PC-3 (cell line): ENCODE measurements around the gene FAM89B. TPM values are rescaled to one million over a fixed set of nuclear protein-coding genes. Genes with fewer than 3 reads are reported as not detected.

Experiments used
- ATAC-seq: fragments of 200-7000 bp; cut with Tn5 transposase; 2 replicates; pipeline ENCODE4 v1.9.1; 2020; ENCODE audit warnings: mild to moderate bottlenecking, moderate library complexity
- BruUV-seq: library from RNA; stranded (reverse); fragments of 400-500 nt; replicated peaks from 2 replicates; lab custom pipeline; 2021; lab: Mats Ljungman, UMichigan
- CTCF ChIA-PET: fragments of 300-600 bp; sonication (Branson Sonifier 250); formaldehyde crosslinking; loops from one replicate; lab custom pipeline; 2022; ENCODE audit warnings: antibody characterized with exemption; lab: Charles Lee
- POLR2A ChIA-PET: fragments of 300-600 bp; sonication (Branson Sonifier 250); formaldehyde crosslinking; loops from one replicate; lab custom pipeline; 2022; ENCODE audit warnings: antibody characterized with exemption; ENCODE audit not compliant: unreplicated experiment; lab: Charles Lee
- DNase-seq: peaks from one replicate; pipeline ENCODE4 v3.0.0-alpha.2; 2015
- H2AFZ ChIP-seq: fragments of 300-600 bp; sonication (generic); 2 replicates; pipeline ENCODE4 v1.6.0; 2016; ENCODE audit warnings: antibody characterized with exemption, low read length
- H3F3A ChIP-seq: fragments of 300-600 bp; sonication (generic); one replicate; pipeline ENCODE4 v1.6.0; 2017; ENCODE audit warnings: antibody characterized with exemption, low read length, control low read depth, mild to moderate bottlenecking; ENCODE audit not compliant: unreplicated experiment
- H3K27ac ChIP-seq: fragments of 300-600 bp; sonication (generic); 2 replicates; pipeline ENCODE4 v1.5.1; 2016; ENCODE audit warnings: mild to moderate bottlenecking, low read length
- H3K27me3 ChIP-seq: fragments of 300-600 bp; sonication (generic); 2 replicates; pipeline ENCODE4 v1.6.1; 2016; ENCODE audit warnings: low read length, mixed read lengths
- H3K36me3 ChIP-seq: fragments of 300-600 bp; sonication (generic); 2 replicates; pipeline ENCODE4 v1.6.1; 2016; ENCODE audit warnings: low read depth, mixed run types, low read length, mixed read lengths
- H3K4me1 ChIP-seq: fragments of 300-600 bp; sonication (generic); 2 replicates; pipeline ENCODE4 v1.5.1; 2016; ENCODE audit warnings: low read length; ENCODE audit not compliant: insufficient read depth
- H3K4me2 ChIP-seq: fragments of 300-600 bp; sonication (generic); 2 replicates; pipeline ENCODE4 v1.6.0; 2016; ENCODE audit warnings: low read length
- H3K4me3 ChIP-seq: fragments of 300-600 bp; sonication (generic); 2 replicates; pipeline ENCODE4 v1.5.1; 2016; ENCODE audit warnings: mild to moderate bottlenecking, low read length, mixed read lengths
- H3K79me2 ChIP-seq: fragments of 300-600 bp; sonication (generic); 2 replicates; pipeline ENCODE4 v1.6.1; 2017; ENCODE audit warnings: low read length, mixed read lengths
- H3K9ac ChIP-seq: fragments of 300-600 bp; sonication (generic); 2 replicates; pipeline ENCODE4 v1.6.0; 2016; ENCODE audit warnings: mild to moderate bottlenecking, low read length
- H3K9me2 ChIP-seq: fragments of 300-600 bp; sonication (generic); replicated peaks from 2 replicates; pipeline ENCODE4 v1.6.1; 2016; ENCODE audit warnings: mixed run types, low read length, mixed read lengths
- H3K9me3 ChIP-seq: fragments of 300-600 bp; sonication (generic); 2 replicates; pipeline ENCODE4 v1.6.1; 2016; ENCODE audit warnings: low read length, mixed read lengths
- H4K20me1 ChIP-seq: fragments of 300-600 bp; sonication (generic); 2 replicates; pipeline ENCODE4 v1.6.1; 2016; ENCODE audit warnings: low read length, mixed read lengths
- EZH2 ChIP-seq: fragments of 300-600 bp; sonication (generic); IDR thresholded peaks from one replicate; pipeline ENCODE4 v1.6.1; 2017; ENCODE audit warnings: antibody characterized with exemption, mild to moderate bottlenecking, low read length; ENCODE audit not compliant: unreplicated experiment
- EZH2phosphoT487 ChIP-seq: fragments of 300-600 bp; sonication (generic); IDR thresholded peaks from 2 replicates; pipeline ENCODE4 v1.6.1; 2018; ENCODE audit warnings: mild to moderate bottlenecking, antibody characterized with exemption, low read length, borderline replicate concordance
- intact Hi-C: fragments of 100-400 bp; cut with micrococcal nuclease; formaldehyde crosslinking; loops from 2 replicates; pipeline ENCODE4 v1.9.0; 2023
- total RNA-seq: library from RNA; depleted of rRNA; stranded (reverse); fragments of >200 nt; gene quantifications from 2 replicates; pipeline ENCODE4 v1.2.3, GENCODE V29; 2014
- TF ChIP-seq, protein P1 (sequence below): fragments of 300-600 bp; sonication (generic); conservative IDR thresholded peaks from 2 replicates; pipeline ENCODE4 v1.5.1; 2017; ENCODE audit warnings: antibody characterized with exemption, low read depth, mild to moderate bottlenecking, low read length

The FAM89B gene
- total RNA-seq, 1 experiment from 2014 or later, result 76.3 TPM

DNA sequence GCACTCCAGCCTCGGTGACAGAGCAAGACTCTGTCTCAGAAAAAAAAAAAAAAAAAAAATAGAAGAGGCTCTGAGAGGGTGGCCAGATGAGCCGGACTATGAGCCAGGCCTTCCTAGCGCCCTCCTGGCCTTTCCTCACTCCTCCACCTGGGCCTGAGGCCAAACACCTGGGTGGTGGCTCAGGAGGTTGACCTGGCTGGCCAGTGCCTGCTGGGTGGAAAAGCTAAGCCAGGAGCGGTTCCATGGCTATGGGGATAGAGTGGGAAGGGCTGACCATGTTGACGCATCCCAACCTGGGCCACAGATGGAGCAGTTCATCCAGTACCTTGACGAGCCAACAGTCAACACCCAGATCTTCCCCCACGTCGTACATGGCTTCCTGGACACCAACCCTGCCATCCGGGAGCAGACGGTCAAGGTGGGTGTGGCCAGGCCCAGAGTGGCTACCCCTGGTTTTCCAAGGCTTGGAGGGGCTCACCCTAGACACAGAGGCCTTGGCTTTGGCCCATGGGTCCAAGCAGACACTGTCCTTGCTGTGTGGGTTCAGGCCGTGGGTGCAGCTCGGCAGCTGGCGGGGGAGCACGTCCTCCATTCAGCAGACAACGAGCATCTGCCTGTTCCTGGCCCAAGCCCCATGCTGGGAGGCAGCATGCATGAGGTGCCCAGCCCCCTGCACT lies 39.8 kb upstream of the FAM89B start:
- peaks cover 38% of the 10 kb centered on the region for H3K36me3 ChIP-seq
- TF ChIP-seq EZH2 (no peak), EZH2phosphoT487 (no peak)
- TF ChIP-seq, protein P1, sequence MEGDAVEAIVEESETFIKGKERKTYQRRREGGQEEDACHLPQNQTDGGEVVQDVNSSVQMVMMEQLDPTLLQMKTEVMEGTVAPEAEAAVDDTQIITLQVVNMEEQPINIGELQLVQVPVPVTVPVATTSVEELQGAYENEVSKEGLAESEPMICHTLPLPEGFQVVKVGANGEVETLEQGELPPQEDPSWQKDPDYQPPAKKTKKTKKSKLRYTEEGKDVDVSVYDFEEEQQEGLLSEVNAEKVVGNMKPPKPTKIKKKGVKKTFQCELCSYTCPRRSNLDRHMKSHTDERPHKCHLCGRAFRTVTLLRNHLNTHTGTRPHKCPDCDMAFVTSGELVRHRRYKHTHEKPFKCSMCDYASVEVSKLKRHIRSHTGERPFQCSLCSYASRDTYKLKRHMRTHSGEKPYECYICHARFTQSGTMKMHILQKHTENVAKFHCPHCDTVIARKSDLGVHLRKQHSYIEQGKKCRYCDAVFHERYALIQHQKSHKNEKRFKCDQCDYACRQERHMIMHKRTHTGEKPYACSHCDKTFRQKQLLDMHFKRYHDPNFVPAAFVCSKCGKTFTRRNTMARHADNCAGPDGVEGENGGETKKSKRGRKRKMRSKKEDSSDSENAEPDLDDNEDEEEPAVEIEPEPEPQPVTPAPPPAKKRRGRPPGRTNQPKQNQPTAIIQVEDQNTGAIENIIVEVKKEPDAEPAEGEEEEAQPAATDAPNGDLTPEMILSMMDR, result no peak
- H3K9me2 ChIP-seq, result no peaks in the 10 kb centered on the region
- no TSS peak for BruUV-seq
- CTCF ChIA-PET, result no interaction called here
- H3K4me3 ChIP-seq, result no peak overlapping the region
- no peak overlapping the region for H3K9ac ChIP-seq
- H3K9me3 ChIP-seq, result no peaks in the 10 kb centered on the region
- H3K4me2 ChIP-seq, result no peak overlapping the region
- H2AFZ ChIP-seq, result no peak overlapping the region
- H3F3A ChIP-seq, result no peaks in the 10 kb centered on the region
- H3K4me1 ChIP-seq, result no peaks in the 10 kb centered on the region
- POLR2A ChIA-PET, result no interaction called here
- intact Hi-C loops, result no loop called here
- H3K79me2 ChIP-seq, result no peaks in the 10 kb centered on the region
- no peak for DNase-seq
- H4K20me1 ChIP-seq, result no peaks in the 10 kb centered on the region
- ATAC-seq, result no peak
- H3K27ac ChIP-seq, result no peak overlapping the region
- no peaks in the 10 kb centered on the region for H3K27me3 ChIP-seq

DNA sequence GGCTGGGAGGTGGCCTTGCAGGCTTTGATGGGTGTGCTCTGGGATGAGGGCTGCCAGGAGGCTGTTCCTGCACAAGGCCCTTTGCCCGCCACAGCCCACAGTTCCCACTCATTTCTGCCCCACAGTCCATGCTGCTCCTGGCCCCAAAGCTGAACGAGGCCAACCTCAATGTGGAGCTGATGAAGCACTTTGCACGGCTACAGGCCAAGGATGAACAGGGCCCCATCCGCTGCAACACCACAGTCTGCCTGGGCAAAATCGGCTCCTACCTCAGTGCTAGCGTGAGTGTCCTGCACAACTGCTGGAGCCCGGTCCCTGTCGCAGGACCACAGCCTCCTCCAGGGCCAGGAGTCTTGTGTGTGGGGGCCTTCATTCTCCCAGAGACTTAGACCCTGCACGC lies 37.2 kb upstream of the FAM89B start:
- ATAC-seq, result no peak

More for the DNA sequence above, 37.2 kb upstream of the FAM89B start:
- Histone ChIP-seq H3K4me2 (no peak overlapping the region), H3K79me2 (0 out of 2 replicates have a peak, but pooled peaks cover 5% of the 10 kb centered on the region), H2AFZ (no peak overlapping the region), H3F3A (no peaks in the 10 kb centered on the region), H3K4me1 (peaks cover 6% of the 10 kb centered on the region), H3K9me2 (no peaks in the 10 kb centered on the region), H3K4me3 (no peak overlapping the region), H3K9me3 (no peaks in the 10 kb centered on the region), H4K20me1 (no peaks in the 10 kb centered on the region), H3K27ac (no peak overlapping the region), H3K36me3 (peaks cover 43% of the 10 kb centered on the region), H3K27me3 (no peaks in the 10 kb centered on the region), H3K9ac (no peak overlapping the region)
- TF ChIP-seq EZH2phosphoT487, result no peak
- TF ChIP-seq EZH2, result no peak
- TF ChIP-seq, protein P1, result no peak
- DNase-seq, result no peak
- CTCF ChIA-PET, result no interaction called here
- no TSS peak for BruUV-seq
- POLR2A ChIA-PET, result no interaction called here
- intact Hi-C loops, result no loop called here
